ENCODE results near the gene ZNF782. TPM values are rescaled to one million over a fixed set of nuclear protein-coding genes. Genes with fewer than 3 reads are reported as not detected.

The ZNF782 gene
- polyA plus RNA-seq, 1 of the 3 experiments (the other 2 are of a cell fraction), result 1.3 TPM

DNA sequence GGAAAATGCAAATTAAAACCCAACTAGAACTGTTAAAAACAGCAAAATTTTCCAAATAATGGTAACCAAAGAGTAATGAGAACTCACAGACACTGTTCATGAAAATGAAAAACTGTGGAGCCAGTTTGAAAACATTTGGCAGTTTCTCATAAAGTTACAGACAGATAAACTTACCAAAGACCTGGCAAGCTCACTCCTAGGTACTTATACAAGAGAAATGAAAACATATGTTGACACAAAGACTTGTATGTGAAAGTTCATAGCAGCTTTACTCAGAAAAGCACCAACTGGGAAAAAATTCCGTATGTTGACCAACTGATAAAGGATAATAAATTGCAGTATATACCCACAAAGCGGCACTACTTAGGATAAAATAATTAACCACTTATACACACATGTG, 10.3 kb downstream of the ZNF782 start:
- Histone ChIP-seq H2AFZ (ENCODE audit: low read depth) (no peak overlapping the region), H4K20me1 (ENCODE audit: insufficient read depth) (no peaks in the 10 kb centered on the region), H3K4me3 (ENCODE audit: low read depth in 2 of 2, low read length in 1 of 2) (no peak overlapping the region), H3K4me2 (no peak overlapping the region), H3F3A (replicated peaks; ENCODE audit: insufficient read depth) (no peaks in the 10 kb centered on the region), H3K9me2 (no peaks in the 10 kb centered on the region), H3K79me2 (ENCODE audit: insufficient read depth) (peaks cover 33% of the 10 kb centered on the region), H3K27ac (ENCODE audit: low read depth in 2 of 2, low read length in 1 of 2) (no peak overlapping the region), H3K9me3 (peaks cover 18% of the 10 kb centered on the region; the same call in 1 of the 2 replicates), H3K4me1 (ENCODE audit: control insufficient read depth in 1 of 2, insufficient read depth in 2 of 2, low read depth in 1 of 2, low read length in 1 of 2) (no peaks in the 10 kb centered on the region), H3K27me3 (ENCODE audit: insufficient read depth) (no peaks in the 10 kb centered on the region), H3K9ac (no peak overlapping the region), H3K36me3 (replicated peaks in 1 of 2; ENCODE audit: control insufficient read depth in 1 of 2, insufficient read depth in 2 of 2, low read length in 1 of 2) (peaks cover 37 to 51% of the 10 kb centered on the region in 2 experiments)
- CTCF ChIA-PET, result interaction anchor here (2.4 kb wide), 1 partner anchor 13 kb away, joined by 11 read pairs; no protein-coding TSS in a partner anchor
- TF ChIP-seq SIN3A (IDR thresholded peaks at IDR 0.05; ENCODE audit: borderline replicate concordance, low read depth, low read length) (no peak), NFIC (IDR thresholded peaks at IDR 0.05; ENCODE audit: borderline replicate concordance) (no peak), NRF1 (IDR thresholded peaks at IDR 0.05; ENCODE audit: low read depth, low read length) (no peak), TCF12 (IDR thresholded peaks at IDR 0.05) (no peak), SMC3 (IDR thresholded peaks at IDR 0.05; ENCODE audit: low read depth, low read length) (no peak), FOXJ3 (CRISPR knock-in tag; IDR thresholded peaks at IDR 0.05) (no peak), TEAD4 (IDR thresholded peaks at IDR 0.05; ENCODE audit: borderline replicate concordance, insufficient read depth) (no peak), JUND (IDR thresholded peaks at IDR 0.05) (no peak), FOXM1 (IDR thresholded peaks at IDR 0.05; ENCODE audit: low read depth) (no peak), GATA2 (CRISPR knock-in tag; IDR thresholded peaks at IDR 0.05) (no peak), RAD21 (IDR thresholded peaks at IDR 0.05; ENCODE audit: low read length) (no peak), TAF1 (IDR thresholded peaks at IDR 0.05; ENCODE audit: borderline replicate concordance, low read depth, low read length) (no peak), RXRA (IDR thresholded peaks at IDR 0.05; ENCODE audit: borderline replicate concordance, low read depth) (no peak), CHD2 (IDR thresholded peaks at IDR 0.05; ENCODE audit: low read length, partially characterized antibody) (no peak)
- TF ChIP-seq, protein P1, sequence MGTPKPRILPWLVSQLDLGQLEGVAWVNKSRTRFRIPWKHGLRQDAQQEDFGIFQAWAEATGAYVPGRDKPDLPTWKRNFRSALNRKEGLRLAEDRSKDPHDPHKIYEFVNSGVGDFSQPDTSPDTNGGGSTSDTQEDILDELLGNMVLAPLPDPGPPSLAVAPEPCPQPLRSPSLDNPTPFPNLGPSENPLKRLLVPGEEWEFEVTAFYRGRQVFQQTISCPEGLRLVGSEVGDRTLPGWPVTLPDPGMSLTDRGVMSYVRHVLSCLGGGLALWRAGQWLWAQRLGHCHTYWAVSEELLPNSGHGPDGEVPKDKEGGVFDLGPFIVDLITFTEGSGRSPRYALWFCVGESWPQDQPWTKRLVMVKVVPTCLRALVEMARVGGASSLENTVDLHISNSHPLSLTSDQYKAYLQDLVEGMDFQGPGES (IDR thresholded peaks at IDR 0.05; ENCODE audit: low read depth, low read length), result no peak
- TF ChIP-seq, protein P2, sequence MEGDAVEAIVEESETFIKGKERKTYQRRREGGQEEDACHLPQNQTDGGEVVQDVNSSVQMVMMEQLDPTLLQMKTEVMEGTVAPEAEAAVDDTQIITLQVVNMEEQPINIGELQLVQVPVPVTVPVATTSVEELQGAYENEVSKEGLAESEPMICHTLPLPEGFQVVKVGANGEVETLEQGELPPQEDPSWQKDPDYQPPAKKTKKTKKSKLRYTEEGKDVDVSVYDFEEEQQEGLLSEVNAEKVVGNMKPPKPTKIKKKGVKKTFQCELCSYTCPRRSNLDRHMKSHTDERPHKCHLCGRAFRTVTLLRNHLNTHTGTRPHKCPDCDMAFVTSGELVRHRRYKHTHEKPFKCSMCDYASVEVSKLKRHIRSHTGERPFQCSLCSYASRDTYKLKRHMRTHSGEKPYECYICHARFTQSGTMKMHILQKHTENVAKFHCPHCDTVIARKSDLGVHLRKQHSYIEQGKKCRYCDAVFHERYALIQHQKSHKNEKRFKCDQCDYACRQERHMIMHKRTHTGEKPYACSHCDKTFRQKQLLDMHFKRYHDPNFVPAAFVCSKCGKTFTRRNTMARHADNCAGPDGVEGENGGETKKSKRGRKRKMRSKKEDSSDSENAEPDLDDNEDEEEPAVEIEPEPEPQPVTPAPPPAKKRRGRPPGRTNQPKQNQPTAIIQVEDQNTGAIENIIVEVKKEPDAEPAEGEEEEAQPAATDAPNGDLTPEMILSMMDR (IDR thresholded peaks at IDR 0.05), result no peak
- TF ChIP-seq, protein P3, sequence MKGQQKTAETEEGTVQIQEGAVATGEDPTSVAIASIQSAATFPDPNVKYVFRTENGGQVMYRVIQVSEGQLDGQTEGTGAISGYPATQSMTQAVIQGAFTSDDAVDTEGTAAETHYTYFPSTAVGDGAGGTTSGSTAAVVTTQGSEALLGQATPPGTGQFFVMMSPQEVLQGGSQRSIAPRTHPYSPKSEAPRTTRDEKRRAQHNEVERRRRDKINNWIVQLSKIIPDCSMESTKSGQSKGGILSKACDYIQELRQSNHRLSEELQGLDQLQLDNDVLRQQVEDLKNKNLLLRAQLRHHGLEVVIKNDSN (IDR thresholded peaks at IDR 0.05; ENCODE audit: borderline replicate concordance, low read depth), result no peak
- TF ChIP-seq, protein P4, sequence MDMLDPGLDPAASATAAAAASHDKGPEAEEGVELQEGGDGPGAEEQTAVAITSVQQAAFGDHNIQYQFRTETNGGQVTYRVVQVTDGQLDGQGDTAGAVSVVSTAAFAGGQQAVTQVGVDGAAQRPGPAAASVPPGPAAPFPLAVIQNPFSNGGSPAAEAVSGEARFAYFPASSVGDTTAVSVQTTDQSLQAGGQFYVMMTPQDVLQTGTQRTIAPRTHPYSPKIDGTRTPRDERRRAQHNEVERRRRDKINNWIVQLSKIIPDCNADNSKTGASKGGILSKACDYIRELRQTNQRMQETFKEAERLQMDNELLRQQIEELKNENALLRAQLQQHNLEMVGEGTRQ (IDR thresholded peaks at IDR 0.05; ENCODE audit: borderline replicate concordance, low read depth, low read length), result no peak
- TF ChIP-seq, protein P5, sequence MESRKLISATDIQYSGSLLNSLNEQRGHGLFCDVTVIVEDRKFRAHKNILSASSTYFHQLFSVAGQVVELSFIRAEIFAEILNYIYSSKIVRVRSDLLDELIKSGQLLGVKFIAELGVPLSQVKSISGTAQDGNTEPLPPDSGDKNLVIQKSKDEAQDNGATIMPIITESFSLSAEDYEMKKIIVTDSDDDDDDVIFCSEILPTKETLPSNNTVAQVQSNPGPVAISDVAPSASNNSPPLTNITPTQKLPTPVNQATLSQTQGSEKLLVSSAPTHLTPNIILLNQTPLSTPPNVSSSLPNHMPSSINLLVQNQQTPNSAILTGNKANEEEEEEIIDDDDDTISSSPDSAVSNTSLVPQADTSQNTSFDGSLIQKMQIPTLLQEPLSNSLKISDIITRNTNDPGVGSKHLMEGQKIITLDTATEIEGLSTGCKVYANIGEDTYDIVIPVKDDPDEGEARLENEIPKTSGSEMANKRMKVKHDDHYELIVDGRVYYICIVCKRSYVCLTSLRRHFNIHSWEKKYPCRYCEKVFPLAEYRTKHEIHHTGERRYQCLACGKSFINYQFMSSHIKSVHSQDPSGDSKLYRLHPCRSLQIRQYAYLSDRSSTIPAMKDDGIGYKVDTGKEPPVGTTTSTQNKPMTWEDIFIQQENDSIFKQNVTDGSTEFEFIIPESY (IDR thresholded peaks at IDR 0.05; ENCODE audit: borderline replicate concordance, low read depth), result no peak
- TF ChIP-seq, protein P6, sequence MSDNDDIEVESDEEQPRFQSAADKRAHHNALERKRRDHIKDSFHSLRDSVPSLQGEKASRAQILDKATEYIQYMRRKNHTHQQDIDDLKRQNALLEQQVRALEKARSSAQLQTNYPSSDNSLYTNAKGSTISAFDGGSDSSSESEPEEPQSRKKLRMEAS (IDR thresholded peaks at IDR 0.05; ENCODE audit: low read depth), result no peak
- WGBS (ENCODE audit: low lambda C conversion rate), result 93% methylated on average over 2 of the region's 2 CpGs
- DNase-seq, result no peak
- POLR2A ChIA-PET, result no interaction called here
